B cell (primary cell): ENCODE data around the gene CNPY2. TPM values are rescaled to one million over a fixed set of nuclear protein-coding genes. Genes with fewer than 3 reads are reported as not detected.

ENCODE experiments used
- ATAC-seq: fragments of 200-7000 bp; cut with Tn5 transposase; one replicate; pipeline ENCODE4 v1.10.0; 2021; ENCODE audit warnings: low read depth, mild to moderate bottlenecking, moderate number of reproducible peaks, moderate library complexity
- CTCF ChIA-PET: fragments of 350-600 bp; sonication (Branson Sonifier 250); formaldehyde crosslinking; loops from one replicate; lab custom pipeline; 2021; ENCODE audit warnings: antibody characterized with exemption, inconsistent platforms; lab: Charles Lee
- POLR2A ChIA-PET: fragments of 350-600 bp; sonication (Branson Sonifier 250); formaldehyde crosslinking; loops from one replicate; lab custom pipeline; 2021; ENCODE audit warnings: antibody characterized with exemption; lab: Charles Lee
- DNase-seq: peaks from one replicate; pipeline ENCODE4 v3.0.0; 2013
- H2AFZ ChIP-seq: 2 replicates; pipeline ENCODE4 v1.6.1; 2012; ENCODE audit warnings: mild to moderate bottlenecking, low read depth, low read length; ENCODE audit not compliant: insufficient read depth, poor library complexity, severe bottlenecking
- H3K27ac ChIP-seq, 2 donors: 1 replicate in 1 of 2; 2 replicates in 1 of 2; pipeline ENCODE4 v1.5.1; 2012 to 2013; ENCODE audit warnings: low read length in 2 of 2, mild to moderate bottlenecking in 2 of 2, moderate library complexity in 1 of 2
- H3K27me3 ChIP-seq, 4 experiments: fragments of 200-600 bp in 1 of 4; sonication (generic) in 1 of 4; replicated peaks in 1 of 4; 1 replicate in 2 of 4; 2 replicates in 2 of 4; pipeline versions ENCODE4 v1.6.1 to v1.7.0; 2013 to 2016; ENCODE audit warnings: low read length in 3 of 4, mild to moderate bottlenecking in 2 of 4, mixed read lengths in 1 of 4, moderate library complexity in 1 of 4; ENCODE audit not compliant: insufficient read depth in 4 of 4, control insufficient read depth in 3 of 4; ENCODE audit errors: control extremely low read depth in 1 of 4
- H3K36me3 ChIP-seq, 2 experiments: replicated peaks in 1 of 2; 1 replicate in 1 of 2; 2 replicates in 1 of 2; pipeline versions ENCODE4 v1.6.1 to v1.7.1; 2013; ENCODE audit warnings: low read length in 1 of 2; ENCODE audit not compliant: insufficient read depth in 2 of 2, control insufficient read depth in 1 of 2; ENCODE audit errors: control extremely low read depth in 1 of 2, extremely low read depth in 1 of 2
- H3K4me1 ChIP-seq, 2 donors: fragments of 200-600 bp in 1 of 2; sonication (generic) in 1 of 2; 1 replicate in 1 of 2; 2 replicates in 1 of 2; pipeline versions ENCODE4 v1.5.1 to v1.6.1; 2013 to 2017; ENCODE audit warnings: low read length in 2 of 2; ENCODE audit not compliant: control insufficient read depth in 2 of 2, insufficient read depth in 2 of 2
- H3K4me2 ChIP-seq: replicated peaks from 2 replicates; pipeline ENCODE3; 2012; ENCODE audit warnings: mild to moderate bottlenecking, low read depth, low read length; ENCODE audit not compliant: poor library complexity, severe bottlenecking
- H3K4me3 ChIP-seq, 5 experiments: fragments of 200-600 bp in 1 of 5; sonication (generic) in 1 of 5; 1 replicate in 3 of 5; 2 replicates in 2 of 5; pipeline versions ENCODE4 v1.5.1 to v1.7.0; 2011 to 2016; ENCODE audit warnings: low read length in 4 of 5, mild to moderate bottlenecking in 4 of 5, low read depth in 2 of 5, control low read depth in 1 of 5, moderate library complexity in 1 of 5; ENCODE audit not compliant: insufficient read depth in 1 of 5; ENCODE audit errors: control extremely low read depth in 1 of 5, extremely low read depth in 1 of 5
- H3K79me2 ChIP-seq: fragments of 200-600 bp; sonication (generic); one replicate; pipeline ENCODE4 v1.6.0; 2016; ENCODE audit warnings: low read length; ENCODE audit not compliant: control insufficient read depth, insufficient read depth
- H3K9ac ChIP-seq: fragments of 200-600 bp; sonication (generic); 2 replicates; pipeline ENCODE4 v1.6.1; 2017; ENCODE audit warnings: mild to moderate bottlenecking, low read length, moderate library complexity
- H3K9me3 ChIP-seq, 3 donors: one replicate each; pipeline versions ENCODE4 v1.6.1 to v1.7.1; 2013; ENCODE audit warnings: low read length in 2 of 3; ENCODE audit not compliant: control insufficient read depth in 2 of 3, insufficient read depth in 1 of 3; ENCODE audit errors: control extremely low read depth in 1 of 3
- H4K20me1 ChIP-seq: 2 replicates; pipeline ENCODE4 v1.6.0; 2012; ENCODE audit warnings: mild to moderate bottlenecking, low read length; ENCODE audit not compliant: insufficient read depth, control insufficient read depth, poor library complexity, severe bottlenecking
- H3K27ac Mint-ChIP-seq: one replicate; pipeline ENCODE4 v1.8.0; 2021; ENCODE audit warnings: mixed read lengths
- H3K27me3 Mint-ChIP-seq: one replicate; pipeline ENCODE4 v1.8.0; 2021; ENCODE audit warnings: mixed read lengths
- H3K4me1 Mint-ChIP-seq: one replicate; pipeline ENCODE4 v1.8.0; 2021; ENCODE audit warnings: mixed read lengths
- H3K4me3 Mint-ChIP-seq: one replicate; pipeline ENCODE4 v1.8.0; 2021; ENCODE audit warnings: mixed read lengths
- H3K9me3 Mint-ChIP-seq: one replicate; pipeline ENCODE4 v1.8.0; 2022; ENCODE audit warnings: mixed read lengths; ENCODE audit not compliant: insufficient read depth
- EZH2 ChIP-seq: IDR thresholded peaks from 2 replicates; pipeline ENCODE4 v1.6.1; 2012; ENCODE audit warnings: borderline replicate concordance, low read depth, mild to moderate bottlenecking, moderate library complexity, low read length; ENCODE audit not compliant: insufficient read depth, poor library complexity, severe bottlenecking
- WGBS: methylation state at CpG from one replicate; pipeline ENCODE4 v1.1.5; 2013; ENCODE audit warnings: missing lambda C conversion rate; ENCODE audit not compliant: insufficient coverage; 5-methylcytosine and 5-hydroxymethylcytosine counted together
- intact Hi-C: fragments of 100-400 bp; cut with micrococcal nuclease; formaldehyde crosslinking; loops from one replicate; pipeline ENCODE4 v1.10.0; 2022
- polyA plus RNA-seq: library from polyadenylated mRNA; depleted of rRNA; stranded (reverse); fragments of >200 nt; gene quantifications from 2 replicates; pipeline ENCODE4 v1.2.3, GENCODE V29; 2012
- total RNA-seq, 2 donors: library from RNA; stranded (reverse); fragments of 120-200 nt in 1 of 2; gene quantifications; 1 replicate in 1 of 2; 2 replicates in 1 of 2; pipeline versions ENCODE4 v1.2.3 to v1.2.4, GENCODE V29; 2013 to 2022
- TF ChIP-seq, protein P1 (sequence below): fragments of 200-600 bp; IDR thresholded peaks from one replicate; pipeline ENCODE4 v1.8.0; 2022; ENCODE audit warnings: antibody characterized with exemption, mild to moderate bottlenecking

The CNPY2 gene
- total and polyA plus RNA-seq, 2 donors (not counting 1 experiment from before 2014, with no cell fraction given), result 61.9 to 91.2 TPM

DNA sequence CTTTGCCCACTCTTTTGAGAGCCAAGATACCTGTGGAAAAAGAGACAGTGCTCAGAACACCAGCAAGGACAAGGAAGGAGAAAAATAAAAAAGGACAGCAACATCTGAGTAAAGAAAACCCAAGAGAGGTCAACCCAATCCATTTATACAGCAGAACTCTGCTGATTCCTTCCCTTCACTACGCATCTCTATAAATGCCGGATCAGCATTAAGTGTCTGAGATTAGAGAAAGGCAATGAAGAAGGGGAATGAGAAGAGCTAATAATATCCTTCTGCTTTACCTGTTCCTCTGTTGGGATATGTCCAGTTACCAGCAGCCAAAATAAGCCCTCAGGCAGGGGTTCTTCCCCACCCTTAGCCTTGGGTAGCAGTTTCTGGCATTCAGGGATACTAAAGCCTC lies 33.2 kb downstream of the CNPY2 start:
- POLR2A ChIA-PET, result no interaction called here

DNA sequence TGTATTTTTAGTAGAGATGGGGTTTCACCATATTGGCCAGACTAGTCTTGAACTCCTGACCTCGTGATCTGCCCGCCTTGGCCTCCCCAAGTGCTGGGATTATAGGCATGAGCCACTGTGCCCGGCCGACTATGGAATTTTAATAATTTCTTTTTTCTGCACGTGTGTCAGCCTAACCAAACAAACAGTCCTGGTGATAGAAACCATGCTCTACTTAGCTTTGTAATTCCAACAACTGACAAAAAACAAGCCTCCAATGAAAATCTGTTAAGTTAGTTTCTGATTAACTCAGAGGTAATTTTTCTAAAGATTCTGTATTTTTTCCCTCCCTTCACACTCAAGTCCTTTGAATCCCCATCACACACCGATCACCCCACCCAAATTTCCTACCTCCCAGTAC lies 33.8 kb downstream of the CNPY2 start:
- Histone ChIP-seq H3K36me3 (peaks cover 4 to 66% of the 10 kb centered on the region in 2 experiments), H4K20me1 (no peaks in the 10 kb centered on the region), H2AFZ (no peak overlapping the region), H3K4me2 (no peak overlapping the region), H3K9ac (no peak overlapping the region), H3K27me3 (no peaks in the 10 kb centered on the region), H3K9me3 (no peaks in the 10 kb centered on the region), H3K27ac (no peak overlapping the region), H3K4me1 (no peaks in the 10 kb centered on the region), H3K79me2 (peaks cover 13% of the 10 kb centered on the region), H3K4me3 (no peak overlapping the region)
- Mint-ChIP-seq H3K9me3 (no peaks in the 10 kb centered on the region), H3K27me3 (no peaks in the 10 kb centered on the region), H3K4me3 (no peak overlapping the region), H3K4me1 (peaks cover 3% of the 10 kb centered on the region), H3K27ac (no peak overlapping the region)
- CTCF ChIA-PET, result interaction anchor here (1.1 kb wide), 1 partner anchor 182 kb away, joined by 3 read pairs; no protein-coding TSS in a partner anchor
- DNase-seq (no peak), ATAC-seq (no peak)
- WGBS, result 100% methylated on average over 2 of the region's 6 CpGs
- TF ChIP-seq, protein P1, sequence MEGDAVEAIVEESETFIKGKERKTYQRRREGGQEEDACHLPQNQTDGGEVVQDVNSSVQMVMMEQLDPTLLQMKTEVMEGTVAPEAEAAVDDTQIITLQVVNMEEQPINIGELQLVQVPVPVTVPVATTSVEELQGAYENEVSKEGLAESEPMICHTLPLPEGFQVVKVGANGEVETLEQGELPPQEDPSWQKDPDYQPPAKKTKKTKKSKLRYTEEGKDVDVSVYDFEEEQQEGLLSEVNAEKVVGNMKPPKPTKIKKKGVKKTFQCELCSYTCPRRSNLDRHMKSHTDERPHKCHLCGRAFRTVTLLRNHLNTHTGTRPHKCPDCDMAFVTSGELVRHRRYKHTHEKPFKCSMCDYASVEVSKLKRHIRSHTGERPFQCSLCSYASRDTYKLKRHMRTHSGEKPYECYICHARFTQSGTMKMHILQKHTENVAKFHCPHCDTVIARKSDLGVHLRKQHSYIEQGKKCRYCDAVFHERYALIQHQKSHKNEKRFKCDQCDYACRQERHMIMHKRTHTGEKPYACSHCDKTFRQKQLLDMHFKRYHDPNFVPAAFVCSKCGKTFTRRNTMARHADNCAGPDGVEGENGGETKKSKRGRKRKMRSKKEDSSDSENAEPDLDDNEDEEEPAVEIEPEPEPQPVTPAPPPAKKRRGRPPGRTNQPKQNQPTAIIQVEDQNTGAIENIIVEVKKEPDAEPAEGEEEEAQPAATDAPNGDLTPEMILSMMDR, result no peak
- TF ChIP-seq EZH2, result no peak
- intact Hi-C loops, result no loop called here
- POLR2A ChIA-PET, result no interaction called here

More for the DNA sequence above, 33.2 kb downstream of the CNPY2 start:
- intact Hi-C loops, result no loop called here
- no peak overlapping the region for H3K4me3 Mint-ChIP-seq
- no peak for TF ChIP-seq EZH2
- TF ChIP-seq, protein P1, result no peak
- Histone ChIP-seq H4K20me1 (no peaks in the 10 kb centered on the region), H3K9me3 (no peaks in the 10 kb centered on the region), H3K36me3 (peaks cover 4 to 66% of the 10 kb centered on the region in 2 experiments), H3K27ac (no peak overlapping the region), H3K9ac (no peak overlapping the region), H3K4me2 (no peak overlapping the region), H3K27me3 (no peaks in the 10 kb centered on the region), H3K4me1 (no peaks in the 10 kb centered on the region), H3K4me3 (no peak overlapping the region), H2AFZ (no peak overlapping the region), H3K79me2 (peaks cover 19% of the 10 kb centered on the region)
- WGBS, result no CpG with 5 or more reads among the region's 2 CpGs
- no peaks in the 10 kb centered on the region for H3K27me3 Mint-ChIP-seq
- CTCF ChIA-PET, result interaction anchor here (1.2 kb wide), 1 partner anchor 23 kb away, joined by 3 read pairs; no protein-coding TSS in a partner anchor
- no peaks in the 10 kb centered on the region for H3K9me3 Mint-ChIP-seq
- no peak overlapping the region for H3K27ac Mint-ChIP-seq
- ATAC-seq, result no peak
- peaks cover 3% of the 10 kb centered on the region for H3K4me1 Mint-ChIP-seq
- no peak for DNase-seq
